22Rv1 (cell line): ENCODE data around the gene PPP1R2B.
"Not testable (repeated sequence)": the region's sequence is repeated elsewhere in the genome, so short reads cannot be mapped to it uniquely, and the experiment has no call there.

Experiments used
- H3K27ac ChIP-seq: fragments of 450-650 bp; 2 replicates; pipeline ENCODE4 v1.5.1; 2017
- ZFX ChIP-seq: fragments of 450-650 bp; IDR thresholded peaks from 2 replicates; pipeline ENCODE4 v1.6.1; 2017; ENCODE audit warnings: antibody characterized with exemption, borderline replicate concordance
- TF ChIP-seq, protein P1 (sequence below): fragments of 450-650 bp; IDR thresholded peaks from 2 replicates; pipeline ENCODE4 v1.5.1; 2017; ENCODE audit warnings: mild to moderate bottlenecking

Gene PPP1R2B

DNA sequence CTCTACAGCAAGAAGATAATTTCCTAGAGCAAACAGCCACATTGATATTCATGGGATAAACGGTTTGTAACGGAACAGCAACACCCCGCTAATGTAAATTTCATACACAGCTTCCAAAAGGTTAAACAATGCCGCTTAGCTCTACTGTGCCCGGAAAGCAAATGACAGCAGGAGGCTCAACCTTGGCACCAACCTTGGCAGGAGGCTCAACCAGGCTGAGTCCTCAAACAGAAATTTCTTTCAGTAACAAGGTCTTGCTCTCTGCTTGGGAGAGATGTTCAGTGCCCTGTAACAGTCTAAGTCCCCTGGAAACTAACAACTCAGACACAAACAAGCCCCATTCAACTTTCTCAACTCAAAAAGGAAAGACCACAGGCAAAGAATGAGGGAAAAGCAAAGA, 11.1 kb upstream of the PPP1R2B start:
- no peak for TF ChIP-seq ZFX
- TF ChIP-seq, protein P1, sequence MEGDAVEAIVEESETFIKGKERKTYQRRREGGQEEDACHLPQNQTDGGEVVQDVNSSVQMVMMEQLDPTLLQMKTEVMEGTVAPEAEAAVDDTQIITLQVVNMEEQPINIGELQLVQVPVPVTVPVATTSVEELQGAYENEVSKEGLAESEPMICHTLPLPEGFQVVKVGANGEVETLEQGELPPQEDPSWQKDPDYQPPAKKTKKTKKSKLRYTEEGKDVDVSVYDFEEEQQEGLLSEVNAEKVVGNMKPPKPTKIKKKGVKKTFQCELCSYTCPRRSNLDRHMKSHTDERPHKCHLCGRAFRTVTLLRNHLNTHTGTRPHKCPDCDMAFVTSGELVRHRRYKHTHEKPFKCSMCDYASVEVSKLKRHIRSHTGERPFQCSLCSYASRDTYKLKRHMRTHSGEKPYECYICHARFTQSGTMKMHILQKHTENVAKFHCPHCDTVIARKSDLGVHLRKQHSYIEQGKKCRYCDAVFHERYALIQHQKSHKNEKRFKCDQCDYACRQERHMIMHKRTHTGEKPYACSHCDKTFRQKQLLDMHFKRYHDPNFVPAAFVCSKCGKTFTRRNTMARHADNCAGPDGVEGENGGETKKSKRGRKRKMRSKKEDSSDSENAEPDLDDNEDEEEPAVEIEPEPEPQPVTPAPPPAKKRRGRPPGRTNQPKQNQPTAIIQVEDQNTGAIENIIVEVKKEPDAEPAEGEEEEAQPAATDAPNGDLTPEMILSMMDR: no peak
- H3K27ac ChIP-seq: no peak overlapping the region

DNA sequence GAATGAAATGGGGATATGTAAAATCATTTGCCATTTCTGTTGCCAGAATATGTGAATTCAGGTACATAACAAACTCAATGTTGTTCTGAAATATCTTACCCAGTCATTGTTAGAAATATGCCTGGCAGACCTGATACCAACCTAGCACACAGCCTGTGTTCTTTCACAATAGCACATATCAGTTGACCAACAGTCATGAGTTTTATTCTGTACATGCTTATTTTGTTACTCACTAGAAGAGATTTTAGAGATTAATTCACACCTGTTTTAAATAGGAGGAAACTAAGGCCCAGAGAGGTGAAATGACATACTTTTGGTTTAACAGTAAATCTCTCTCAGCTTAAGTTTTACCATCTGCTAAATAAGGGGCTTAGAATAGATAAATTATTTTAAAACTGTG, 8.4 kb upstream of the PPP1R2B start:
- TF ChIP-seq ZFX: no peak
- TF ChIP-seq, protein P1: no peak
- H3K27ac ChIP-seq: no peak overlapping the region

DNA sequence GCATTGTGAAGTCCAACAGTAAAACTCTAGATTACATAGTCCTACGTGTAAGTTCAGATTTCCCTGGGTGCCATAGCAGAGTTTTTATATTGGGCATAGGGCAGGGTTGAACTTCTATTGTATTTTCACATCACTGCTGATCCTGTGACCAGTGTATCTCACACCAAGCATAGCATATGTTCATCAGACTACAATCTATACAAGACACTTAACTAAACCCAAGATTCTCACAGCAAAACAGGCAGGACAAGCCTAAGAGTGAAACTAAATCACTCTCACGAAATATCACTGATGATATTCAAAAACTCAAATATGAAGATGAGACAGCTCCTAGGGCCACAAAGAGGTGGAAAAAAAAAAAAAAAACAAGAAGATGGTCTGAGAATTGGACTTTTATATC, 3.2 kb upstream of the PPP1R2B start:
- TF ChIP-seq, protein P1: no peak
- TF ChIP-seq ZFX: no peak
- H3K27ac ChIP-seq: no peak overlapping the region

- not testable (repeated sequence) for H3K27ac ChIP-seq
Observed at GRCh38 chr5:156848447-156848846, 1.6 kb upstream of the PPP1R2B start.

DNA sequence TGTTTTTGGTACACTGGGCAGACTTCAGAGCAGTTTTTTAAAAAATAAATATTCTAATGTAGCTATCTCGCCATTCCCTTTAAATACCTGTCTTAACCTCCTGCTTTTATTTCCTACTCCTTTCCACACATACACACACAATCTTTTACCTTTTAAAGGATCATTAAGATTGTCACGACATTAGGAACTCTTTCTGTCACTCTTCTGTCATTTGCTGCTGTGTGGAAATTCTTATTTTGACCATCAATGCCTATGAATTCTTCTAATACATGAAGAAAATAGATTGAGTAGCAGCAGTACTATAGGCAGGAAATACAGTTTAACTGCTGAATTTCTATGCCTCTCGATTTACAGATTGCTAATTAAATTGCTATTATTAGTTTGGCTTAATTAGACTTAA, 1.8 kb downstream of the PPP1R2B start:
- TF ChIP-seq, protein P1: no peak
- TF ChIP-seq ZFX: no peak
- no peak overlapping the region for H3K27ac ChIP-seq

DNA sequence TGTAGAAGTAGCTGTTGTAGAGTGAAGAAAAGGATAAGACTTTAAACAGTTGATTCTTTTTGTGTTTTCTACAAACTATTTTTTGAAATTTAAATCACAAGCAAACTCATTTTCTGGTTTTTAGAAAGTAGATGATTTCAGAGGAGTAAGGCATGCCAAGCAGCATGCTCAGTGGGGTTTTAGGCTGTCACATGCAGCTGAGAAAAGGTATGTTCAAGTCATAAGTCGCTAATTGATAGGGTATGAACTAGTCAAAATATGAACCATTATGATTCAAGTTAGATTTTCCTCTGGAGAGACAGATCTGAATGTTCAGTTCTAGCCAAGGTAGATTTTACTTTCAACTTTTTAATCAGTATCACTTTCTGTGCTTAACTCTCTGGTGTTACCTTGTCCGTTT, 3.0 kb downstream of the PPP1R2B start:
- H3K27ac ChIP-seq: not testable (repeated sequence)

DNA sequence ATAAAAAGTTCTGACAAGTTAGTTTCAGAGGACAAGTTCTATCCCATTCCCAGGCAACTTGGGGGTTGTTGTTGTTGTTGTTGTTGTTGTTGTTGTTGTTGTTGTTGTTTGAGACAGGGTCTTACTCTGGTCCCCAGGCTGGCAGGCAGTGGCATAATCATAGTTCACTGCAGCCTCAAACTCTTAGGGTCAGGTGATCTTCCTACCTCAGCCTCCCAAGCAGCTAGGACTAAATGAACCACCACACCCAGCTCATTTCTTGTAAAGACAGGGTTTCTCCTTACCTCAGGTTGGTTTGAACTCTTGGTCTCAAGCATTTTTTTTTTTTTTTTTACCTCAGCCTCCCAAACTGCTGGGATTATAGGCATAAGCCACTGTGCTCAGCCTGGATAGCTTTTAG, 15.3 kb downstream of the PPP1R2B start:
- no peak for TF ChIP-seq ZFX
- TF ChIP-seq, protein P1: no peak
- no peak overlapping the region for H3K27ac ChIP-seq

DNA sequence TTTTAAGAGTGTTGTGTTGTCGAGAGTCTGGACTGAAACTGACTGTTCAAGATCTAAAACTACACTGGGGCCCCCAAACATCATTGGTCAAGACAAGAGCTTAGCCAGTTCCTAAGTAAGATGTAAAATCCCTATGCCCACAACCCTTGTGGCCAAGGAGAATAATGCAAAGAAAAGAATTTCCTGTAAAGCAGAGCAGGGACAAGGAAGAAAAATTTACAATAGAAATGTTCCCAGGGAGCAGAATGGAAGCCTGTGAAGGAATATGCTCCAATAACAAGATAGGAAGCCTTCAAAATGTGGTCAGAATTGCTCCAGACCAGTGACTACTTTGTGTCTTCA, 20.4 kb downstream of the PPP1R2B start:
- H3K27ac ChIP-seq: no peak overlapping the region
- TF ChIP-seq, protein P1: no peak
- TF ChIP-seq ZFX: no peak

- TF ChIP-seq, protein P1: no peak
- TF ChIP-seq ZFX: no peak
Observed at GRCh38 chr5:156871212-156871611, 21.1 kb downstream of the PPP1R2B start.

More at GRCh38 chr5:156871212-156871611, 21.1 kb downstream of the PPP1R2B start:
- no peak overlapping the region for H3K27ac ChIP-seq
